ENCODE results near the gene BTLA. TPM values are rescaled to one million over a fixed set of nuclear protein-coding genes. Genes with fewer than 3 reads are reported as not detected.
"Not testable (repeated sequence)": the region's sequence is repeated elsewhere in the genome, so short reads cannot be mapped to it uniquely, and the experiment has no call there.

Gene BTLA
- total RNA-seq, 1 experiment from 2014 or later, result not detected

GRCh38 chr3:112500621-112501020 is 1.3 kb upstream of the BTLA start:
- no peak overlapping the region for H3K9ac ChIP-seq (ENCODE audit: low read length)
- no peaks in the 10 kb centered on the region for H3K79me2 ChIP-seq (ENCODE audit: low read length)
- no peak overlapping the region for H3K27ac ChIP-seq (ENCODE audit: low read length)
- DNase-seq, result no peak
- no peaks in the 10 kb centered on the region for H3K4me1 ChIP-seq (ENCODE audit: low read length)
- H3K27me3 ChIP-seq (ENCODE audit: low read length), result no peaks in the 10 kb centered on the region
- H3K9me2 ChIP-seq (replicated peaks; ENCODE audit: insufficient read depth, low read length), result no peaks in the 10 kb centered on the region
- H2AFZ ChIP-seq (ENCODE audit: low read length), result no peak overlapping the region
- no peaks in the 10 kb centered on the region for H3K9me3 ChIP-seq (ENCODE audit: low read length)
- no peaks in the 10 kb centered on the region for H4K20me1 ChIP-seq (ENCODE audit: insufficient read depth, low read depth, low read length)
- no peak overlapping the region for H3K4me2 ChIP-seq (ENCODE audit: low read depth, low read length, poor library complexity, severe bottlenecking)
- no peak overlapping the region for H3K4me3 ChIP-seq (ENCODE audit: low read length)
- H3K36me3 ChIP-seq (ENCODE audit: insufficient read depth, low read length), result no peaks in the 10 kb centered on the region

- Histone ChIP-seq H3K4me2 (ENCODE audit: low read depth, low read length, poor library complexity, severe bottlenecking) (no peak overlapping the region), H3K9me2 (replicated peaks; ENCODE audit: insufficient read depth, low read length) (no peaks in the 10 kb centered on the region), H2AFZ (ENCODE audit: low read length) (no peak overlapping the region), H3K9ac (ENCODE audit: low read length) (no peak overlapping the region), H3K27me3 (ENCODE audit: low read length) (no peaks in the 10 kb centered on the region), H3K9me3 (ENCODE audit: low read length) (no peaks in the 10 kb centered on the region), H3K27ac (ENCODE audit: low read length) (no peak overlapping the region), H3K4me1 (ENCODE audit: low read length) (no peaks in the 10 kb centered on the region), H3K79me2 (ENCODE audit: low read length) (no peaks in the 10 kb centered on the region), H3K4me3 (ENCODE audit: low read length) (no peak overlapping the region), H3K36me3 (ENCODE audit: insufficient read depth, low read length) (no peaks in the 10 kb centered on the region), H4K20me1 (ENCODE audit: insufficient read depth, low read depth, low read length) (no peaks in the 10 kb centered on the region)
- DNase-seq, result no peak
These were observed 1.2 kb downstream of the BTLA start for GRCh38 chr3:112497897-112498548.

GRCh38 chr3:112496366-112497067 is 2.8 kb downstream of the BTLA start:
- Histone ChIP-seq H3K4me1 (ENCODE audit: low read length) (no peaks in the 10 kb centered on the region), H3K4me3 (ENCODE audit: low read length) (no peak overlapping the region), H3K9me2 (replicated peaks; ENCODE audit: insufficient read depth, low read length) (no peaks in the 10 kb centered on the region), H3K9ac (ENCODE audit: low read length) (no peak overlapping the region), H2AFZ (ENCODE audit: low read length) (no peak overlapping the region), H4K20me1 (ENCODE audit: insufficient read depth, low read depth, low read length) (no peaks in the 10 kb centered on the region), H3K36me3 (ENCODE audit: insufficient read depth, low read length) (no peaks in the 10 kb centered on the region), H3K27me3 (ENCODE audit: low read length) (no peaks in the 10 kb centered on the region), H3K79me2 (ENCODE audit: low read length) (no peaks in the 10 kb centered on the region), H3K4me2 (ENCODE audit: low read depth, low read length, poor library complexity, severe bottlenecking) (no peak overlapping the region), H3K9me3 (ENCODE audit: low read length) (no peaks in the 10 kb centered on the region), H3K27ac (ENCODE audit: low read length) (no peak overlapping the region)
- no peak for DNase-seq

- H3K9me2 ChIP-seq (replicated peaks; ENCODE audit: insufficient read depth, low read length); H3K27me3 ChIP-seq (ENCODE audit: low read length); H3K9me3 ChIP-seq (ENCODE audit: low read length); H3K36me3 ChIP-seq (ENCODE audit: insufficient read depth, low read length); H3K4me1 ChIP-seq (ENCODE audit: low read length); H3K27ac ChIP-seq (ENCODE audit: low read length); H3K4me3 ChIP-seq (ENCODE audit: low read length); H3K9ac ChIP-seq (ENCODE audit: low read length); H2AFZ ChIP-seq (ENCODE audit: low read length); H3K4me2 ChIP-seq (ENCODE audit: low read depth, low read length, poor library complexity, severe bottlenecking); H4K20me1 ChIP-seq (ENCODE audit: insufficient read depth, low read depth, low read length); DNase-seq; H3K79me2 ChIP-seq (ENCODE audit: low read length): not testable (repeated sequence)
These were observed 4.9 kb downstream of the BTLA start for GRCh38 chr3:112494448-112494767.

- Histone ChIP-seq H2AFZ (ENCODE audit: low read length) (no peak overlapping the region), H3K4me2 (ENCODE audit: low read depth, low read length, poor library complexity, severe bottlenecking) (no peak overlapping the region), H3K79me2 (ENCODE audit: low read length) (no peaks in the 10 kb centered on the region), H3K9me2 (replicated peaks; ENCODE audit: insufficient read depth, low read length) (no peaks in the 10 kb centered on the region), H3K36me3 (ENCODE audit: insufficient read depth, low read length) (no peaks in the 10 kb centered on the region), H3K9me3 (ENCODE audit: low read length) (no peaks in the 10 kb centered on the region), H3K9ac (ENCODE audit: low read length) (no peak overlapping the region), H3K27ac (ENCODE audit: low read length) (no peak overlapping the region), H3K4me3 (ENCODE audit: low read length) (no peak overlapping the region), H3K27me3 (ENCODE audit: low read length) (no peaks in the 10 kb centered on the region), H3K4me1 (ENCODE audit: low read length) (no peaks in the 10 kb centered on the region), H4K20me1 (ENCODE audit: insufficient read depth, low read depth, low read length) (no peaks in the 10 kb centered on the region)
- DNase-seq, result no peak
These were observed 7.1 kb downstream of the BTLA start for GRCh38 chr3:112492124-112492523.

- no peaks in the 10 kb centered on the region for H3K9me3 ChIP-seq (ENCODE audit: low read length)
- no peaks in the 10 kb centered on the region for H3K27me3 ChIP-seq (ENCODE audit: low read length)
- H3K36me3 ChIP-seq (ENCODE audit: insufficient read depth, low read length), result no peaks in the 10 kb centered on the region
- no peak overlapping the region for H3K9ac ChIP-seq (ENCODE audit: low read length)
- H3K4me3 ChIP-seq (ENCODE audit: low read length), result no peak overlapping the region
- no peak overlapping the region for H3K27ac ChIP-seq (ENCODE audit: low read length)
- H3K4me2 ChIP-seq (ENCODE audit: low read depth, low read length, poor library complexity, severe bottlenecking), result no peak overlapping the region
- no peaks in the 10 kb centered on the region for H3K79me2 ChIP-seq (ENCODE audit: low read length)
- H3K9me2 ChIP-seq (replicated peaks; ENCODE audit: insufficient read depth, low read length), result no peaks in the 10 kb centered on the region
- H4K20me1 ChIP-seq (ENCODE audit: insufficient read depth, low read depth, low read length), result no peaks in the 10 kb centered on the region
- DNase-seq, result no peak
- no peaks in the 10 kb centered on the region for H3K4me1 ChIP-seq (ENCODE audit: low read length)
- no peak overlapping the region for H2AFZ ChIP-seq (ENCODE audit: low read length)
These were observed 7.9 kb downstream of the BTLA start for GRCh38 chr3:112491373-112491772.

GRCh38 chr3:112489674-112490479 is 9.4 kb downstream of the BTLA start:
- DNase-seq, result no peak
- Histone ChIP-seq H3K9ac (ENCODE audit: low read length) (no peak overlapping the region), H3K36me3 (ENCODE audit: insufficient read depth, low read length) (no peaks in the 10 kb centered on the region), H3K4me3 (ENCODE audit: low read length) (no peak overlapping the region), H4K20me1 (ENCODE audit: insufficient read depth, low read depth, low read length) (no peaks in the 10 kb centered on the region), H3K4me2 (ENCODE audit: low read depth, low read length, poor library complexity, severe bottlenecking) (no peak overlapping the region), H3K27ac (ENCODE audit: low read length) (no peak overlapping the region), H3K27me3 (ENCODE audit: low read length) (no peaks in the 10 kb centered on the region), H2AFZ (ENCODE audit: low read length) (no peak overlapping the region), H3K79me2 (ENCODE audit: low read length) (no peaks in the 10 kb centered on the region), H3K4me1 (ENCODE audit: low read length) (no peaks in the 10 kb centered on the region), H3K9me2 (replicated peaks; ENCODE audit: insufficient read depth, low read length) (no peaks in the 10 kb centered on the region), H3K9me3 (ENCODE audit: low read length) (no peaks in the 10 kb centered on the region)

GRCh38 chr3:112486811-112487505 is 12.3 kb downstream of the BTLA start:
- Histone ChIP-seq H3K4me1 (ENCODE audit: low read length) (no peaks in the 10 kb centered on the region), H3K9me2 (replicated peaks; ENCODE audit: insufficient read depth, low read length) (no peaks in the 10 kb centered on the region), H4K20me1 (ENCODE audit: insufficient read depth, low read depth, low read length) (no peaks in the 10 kb centered on the region), H3K79me2 (ENCODE audit: low read length) (no peaks in the 10 kb centered on the region), H3K9ac (ENCODE audit: low read length) (no peak overlapping the region), H3K36me3 (ENCODE audit: insufficient read depth, low read length) (no peaks in the 10 kb centered on the region), H3K9me3 (ENCODE audit: low read length) (no peaks in the 10 kb centered on the region), H2AFZ (ENCODE audit: low read length) (no peak overlapping the region), H3K4me3 (ENCODE audit: low read length) (no peak overlapping the region), H3K27ac (ENCODE audit: low read length) (no peak overlapping the region), H3K27me3 (ENCODE audit: low read length) (no peaks in the 10 kb centered on the region), H3K4me2 (ENCODE audit: low read depth, low read length, poor library complexity, severe bottlenecking) (no peak overlapping the region)
- DNase-seq, result no peak
